Gastrocnemius medialis (tissue), 4 donors: ENCODE results near the gene ZNF407.

Experiments used
- CTCF ChIP-seq, 5 experiments: fragments of 450-650 bp in 3 of 5; fragments of 200-600 bp in 2 of 5; sonication (generic) in 2 of 5; IDR thresholded peaks in 4 of 5; conservative IDR thresholded peaks in 1 of 5; 1 replicate in 4 of 5; 2 replicates in 1 of 5; pipeline ENCODE4 v1.5.1; 2016 to 2019; ENCODE audit warnings: antibody characterized with exemption in 5 of 5, mild to moderate bottlenecking in 3 of 5, moderate library complexity in 3 of 5
- POLR2A ChIP-seq, 2 donors: fragments of 450-650 bp; IDR thresholded peaks; one replicate each; pipeline ENCODE4 v1.6.1; 2017; ENCODE audit warnings: antibody characterized with exemption in 2 of 2, mild to moderate bottlenecking in 2 of 2, moderate library complexity in 2 of 2

- TF ChIP-seq CTCF (IDR thresholded peaks at IDR 0.05 in 4 of 5, conservative IDR thresholded peaks at IDR 0.05 in 1 of 5) = no peak
- no peak for TF ChIP-seq POLR2A (IDR thresholded peaks at IDR 0.05)
Measured at GRCh38 chr18:74570266-74570665, 27.4 kb upstream of the ZNF407 start.
